Thyroid gland (tissue), 4 donors: ENCODE results near the gene MFGE8.

Experiments used
- POLR2A ChIP-seq, 2 donors: fragments of 450-650 bp; IDR thresholded peaks; one replicate each; pipeline ENCODE4 v1.6.1; 2017; ENCODE audit warnings: antibody characterized with exemption in 2 of 2, mild to moderate bottlenecking in 2 of 2, moderate library complexity in 1 of 2
- TF ChIP-seq, protein P1 (sequence below), 6 experiments: fragments of 200-600 bp in 3 of 6; fragments of 450-650 bp in 3 of 6; sonication (generic) in 3 of 6; IDR thresholded peaks; one replicate each; pipeline ENCODE4 v1.5.1; 2016 to 2019; ENCODE audit warnings: antibody characterized with exemption in 6 of 6, mild to moderate bottlenecking in 2 of 6, inconsistent platforms in 1 of 6, moderate library complexity in 1 of 6

DNA sequence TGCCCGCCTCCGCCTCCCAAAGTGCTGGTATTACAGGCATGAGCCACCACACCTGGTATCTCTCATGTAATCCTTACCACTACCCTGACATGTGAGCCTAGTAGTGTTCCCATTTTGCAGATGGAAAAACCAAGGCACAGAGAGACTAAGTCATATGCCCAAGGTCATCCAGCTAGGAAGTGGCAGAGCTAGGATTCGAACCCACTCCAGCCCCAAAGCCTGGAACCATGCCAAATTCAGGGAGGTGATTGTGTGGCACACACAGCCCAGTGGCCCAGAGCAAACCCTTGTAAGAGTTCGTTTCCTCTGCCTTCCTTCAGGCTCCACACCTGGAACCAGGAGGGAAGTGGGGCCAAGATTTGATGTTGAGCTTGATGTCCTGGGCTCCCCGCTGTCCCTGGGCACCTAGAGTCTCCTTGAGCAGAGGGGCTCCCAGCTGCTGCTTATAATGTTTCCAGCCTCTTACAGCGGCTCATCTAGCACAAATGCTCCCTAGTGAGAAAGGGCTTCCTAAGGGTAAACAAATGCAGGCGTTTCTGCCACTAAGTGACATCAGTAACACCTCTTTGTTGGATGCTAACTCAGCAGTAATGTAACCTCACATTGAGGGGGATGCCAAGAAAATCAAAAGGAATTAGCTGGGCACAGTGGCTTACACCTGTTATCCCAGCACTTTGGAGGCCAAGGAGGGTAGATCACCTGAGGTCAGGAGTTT lies 21.5 kb downstream of the MFGE8 start:
- TF ChIP-seq, protein P1, sequence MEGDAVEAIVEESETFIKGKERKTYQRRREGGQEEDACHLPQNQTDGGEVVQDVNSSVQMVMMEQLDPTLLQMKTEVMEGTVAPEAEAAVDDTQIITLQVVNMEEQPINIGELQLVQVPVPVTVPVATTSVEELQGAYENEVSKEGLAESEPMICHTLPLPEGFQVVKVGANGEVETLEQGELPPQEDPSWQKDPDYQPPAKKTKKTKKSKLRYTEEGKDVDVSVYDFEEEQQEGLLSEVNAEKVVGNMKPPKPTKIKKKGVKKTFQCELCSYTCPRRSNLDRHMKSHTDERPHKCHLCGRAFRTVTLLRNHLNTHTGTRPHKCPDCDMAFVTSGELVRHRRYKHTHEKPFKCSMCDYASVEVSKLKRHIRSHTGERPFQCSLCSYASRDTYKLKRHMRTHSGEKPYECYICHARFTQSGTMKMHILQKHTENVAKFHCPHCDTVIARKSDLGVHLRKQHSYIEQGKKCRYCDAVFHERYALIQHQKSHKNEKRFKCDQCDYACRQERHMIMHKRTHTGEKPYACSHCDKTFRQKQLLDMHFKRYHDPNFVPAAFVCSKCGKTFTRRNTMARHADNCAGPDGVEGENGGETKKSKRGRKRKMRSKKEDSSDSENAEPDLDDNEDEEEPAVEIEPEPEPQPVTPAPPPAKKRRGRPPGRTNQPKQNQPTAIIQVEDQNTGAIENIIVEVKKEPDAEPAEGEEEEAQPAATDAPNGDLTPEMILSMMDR (IDR thresholded peaks at IDR 0.05) = no peak
- no peak for TF ChIP-seq POLR2A (IDR thresholded peaks at IDR 0.05)
